ENCODE measurements around the gene RBM41.
"Not testable (repeated sequence)": the region's sequence is repeated elsewhere in the genome, so short reads cannot be mapped to it uniquely, and the experiment has no call there.

Gene RBM41

GRCh38 chrX:107118322-107119147 is at the start of gene RBM41:
RBM41 (minus strand) TSS chrX:107118822; CDS start chrX:107118773, 49 bp downstream.
- Mint-ChIP-seq H3K4me3 (peak within 1 kb of the TSS; percentile 98), H3K27me3 (no peaks in the 10 kb centered on the region), H3K27ac (peak within 1 kb of the TSS; percentile 97), H3K36me3 (ENCODE audit: low read depth) (peaks cover 27% of the 10 kb centered on the region), H3K9me3 (no peaks in the 10 kb centered on the region), H3K4me1 (peaks cover 31% of the 10 kb centered on the region)
- peak; percentile 99 for ATAC-seq
- peak; percentile 57 for DNase-seq

DNA sequence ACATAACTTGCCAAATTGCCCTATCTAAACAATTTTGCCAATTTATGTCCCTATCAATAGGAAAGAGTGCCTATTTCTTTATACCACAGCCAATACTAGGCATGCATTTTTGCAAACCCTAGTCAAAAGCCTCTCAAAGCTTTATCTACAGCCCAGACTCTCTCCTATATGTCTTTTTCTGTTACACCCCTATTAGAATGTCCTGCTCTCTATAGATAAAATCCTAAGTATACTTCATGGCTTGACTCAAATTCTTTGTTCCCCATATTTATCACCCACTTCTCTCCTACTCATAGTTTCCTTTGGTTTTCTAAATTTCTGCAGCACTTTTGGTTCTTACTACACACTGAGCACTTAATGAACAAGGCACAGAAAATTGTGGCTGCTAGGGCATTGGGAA is 49.6 kb upstream of the RBM41 start:
- H3K9me3 Mint-ChIP-seq, result no peaks in the 10 kb centered on the region
- H3K27ac Mint-ChIP-seq, result no peak overlapping the region
- H3K27me3 Mint-ChIP-seq, result no peaks in the 10 kb centered on the region
- DNase-seq, result no peak
- no peak overlapping the region for H3K4me3 Mint-ChIP-seq
- peaks cover 2% of the 10 kb centered on the region for H3K4me1 Mint-ChIP-seq
- H3K36me3 Mint-ChIP-seq (ENCODE audit: low read depth), result peaks cover 2% of the 10 kb centered on the region
- ATAC-seq, result no peak

- ATAC-seq, result no peak
- Mint-ChIP-seq H3K36me3 (ENCODE audit: low read depth) (peaks cover 2% of the 10 kb centered on the region), H3K9me3 (no peaks in the 10 kb centered on the region), H3K4me3 (no peak overlapping the region), H3K4me1 (peaks cover 2% of the 10 kb centered on the region), H3K27me3 (no peaks in the 10 kb centered on the region), H3K27ac (no peak overlapping the region)
- DNase-seq, result no peak
These were observed 48.7 kb upstream of the RBM41 start for GRCh38 chrX:107167163-107167921.

- H3K4me3 Mint-ChIP-seq; DNase-seq; H3K4me1 Mint-ChIP-seq; H3K27ac Mint-ChIP-seq; H3K27me3 Mint-ChIP-seq; ATAC-seq; H3K9me3 Mint-ChIP-seq; H3K36me3 Mint-ChIP-seq (ENCODE audit: low read depth): not testable (repeated sequence)
These were observed 39.0 kb upstream of the RBM41 start for GRCh38 chrX:107157618-107158017.

DNA sequence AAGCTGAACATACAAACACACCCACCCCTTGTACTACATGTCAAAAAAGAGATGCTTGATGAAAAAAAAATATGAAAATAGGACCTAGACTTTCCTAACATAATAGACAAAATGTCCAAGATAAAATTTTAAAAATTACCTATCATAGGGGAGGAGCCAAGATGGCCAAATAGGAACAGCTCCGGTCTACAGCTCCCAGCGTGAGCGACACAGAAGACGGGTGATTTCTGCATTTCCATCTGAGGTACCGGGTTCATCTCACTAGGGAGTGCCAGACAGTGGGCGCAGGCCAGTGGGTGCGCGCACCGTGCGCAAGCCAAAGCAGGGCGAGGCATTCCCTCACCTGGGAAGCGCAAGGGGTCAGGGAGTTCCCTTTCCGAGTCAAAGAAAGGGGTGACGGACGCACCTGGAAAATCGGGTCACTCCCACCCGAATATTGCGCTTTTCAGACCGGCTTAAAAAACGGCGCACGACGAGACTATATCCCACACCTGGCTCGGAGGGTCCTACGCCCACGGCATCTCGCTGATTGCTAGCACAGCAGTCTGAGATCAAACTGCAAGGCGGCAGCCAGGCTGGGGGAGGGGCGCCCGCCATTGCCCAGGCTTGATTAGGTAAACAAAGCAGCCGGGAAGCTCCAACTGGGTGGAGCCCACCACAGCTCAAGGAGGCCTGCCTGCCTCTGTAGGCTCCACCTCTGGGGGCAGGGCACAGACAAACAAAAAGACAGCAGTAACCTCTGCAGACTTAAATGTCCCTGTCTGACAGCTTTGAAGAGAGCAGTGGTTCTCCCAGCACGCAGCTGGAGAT is 37.2 kb upstream of the RBM41 start:
- peak overlapping the region; percentile 67 for H3K4me3 Mint-ChIP-seq
- not testable (repeated sequence) for ATAC-seq; H3K27me3 Mint-ChIP-seq; H3K27ac Mint-ChIP-seq; DNase-seq; H3K4me1 Mint-ChIP-seq; H3K36me3 Mint-ChIP-seq (ENCODE audit: low read depth); H3K9me3 Mint-ChIP-seq

GRCh38 chrX:107154787-107155620 is 36.4 kb upstream of the RBM41 start:
- H3K27ac Mint-ChIP-seq, result no peak overlapping the region
- peak; percentile 97 for ATAC-seq
- DNase-seq, result peak; percentile 21
- H3K4me1 Mint-ChIP-seq, result peaks cover 7% of the 10 kb centered on the region
- H3K27me3 Mint-ChIP-seq, result no peaks in the 10 kb centered on the region
- H3K9me3 Mint-ChIP-seq, result no peaks in the 10 kb centered on the region
- H3K4me3 Mint-ChIP-seq, result peak overlapping the region; percentile 67
- H3K36me3 Mint-ChIP-seq (ENCODE audit: low read depth), result no peaks in the 10 kb centered on the region

DNA sequence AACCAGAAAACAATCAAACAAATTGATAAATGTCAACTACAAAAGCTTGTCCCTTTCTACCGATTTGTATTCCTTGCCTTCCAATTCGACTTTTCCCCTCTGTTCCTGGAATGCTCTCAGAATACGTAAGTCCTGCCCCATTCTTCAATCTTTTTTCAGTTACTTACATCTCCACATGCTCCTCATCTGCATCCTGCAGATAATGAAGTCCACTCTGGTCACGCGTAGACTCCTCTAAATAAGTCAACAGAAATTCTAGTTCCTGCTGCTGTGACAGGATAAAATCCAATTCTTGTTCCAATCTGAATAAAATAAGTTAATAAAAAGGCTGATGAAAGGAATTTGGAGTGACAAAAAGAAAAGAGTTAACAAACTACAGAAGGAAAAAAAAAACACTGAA is 34.4 kb upstream of the RBM41 start:
- H3K27me3 Mint-ChIP-seq, result no peaks in the 10 kb centered on the region
- H3K9me3 Mint-ChIP-seq, result no peaks in the 10 kb centered on the region
- ATAC-seq (no peak), DNase-seq (no peak)
- H3K27ac Mint-ChIP-seq, result no peak overlapping the region
- H3K4me1 Mint-ChIP-seq, result peaks cover 7% of the 10 kb centered on the region
- no peak overlapping the region for H3K4me3 Mint-ChIP-seq
- no peaks in the 10 kb centered on the region for H3K36me3 Mint-ChIP-seq (ENCODE audit: low read depth)

GRCh38 chrX:107146670-107147069 is 28.0 kb upstream of the RBM41 start:
- Mint-ChIP-seq H3K36me3 (ENCODE audit: low read depth) (no peaks in the 10 kb centered on the region), H3K27ac (no peak overlapping the region), H3K4me1 (no peaks in the 10 kb centered on the region), H3K4me3 (no peak overlapping the region), H3K9me3 (no peaks in the 10 kb centered on the region), H3K27me3 (no peaks in the 10 kb centered on the region)
- DNase-seq (no peak), ATAC-seq (no peak)

- no peak for ATAC-seq
These were observed 17.3 kb upstream of the RBM41 start for GRCh38 chrX:107135965-107136307.

DNA sequence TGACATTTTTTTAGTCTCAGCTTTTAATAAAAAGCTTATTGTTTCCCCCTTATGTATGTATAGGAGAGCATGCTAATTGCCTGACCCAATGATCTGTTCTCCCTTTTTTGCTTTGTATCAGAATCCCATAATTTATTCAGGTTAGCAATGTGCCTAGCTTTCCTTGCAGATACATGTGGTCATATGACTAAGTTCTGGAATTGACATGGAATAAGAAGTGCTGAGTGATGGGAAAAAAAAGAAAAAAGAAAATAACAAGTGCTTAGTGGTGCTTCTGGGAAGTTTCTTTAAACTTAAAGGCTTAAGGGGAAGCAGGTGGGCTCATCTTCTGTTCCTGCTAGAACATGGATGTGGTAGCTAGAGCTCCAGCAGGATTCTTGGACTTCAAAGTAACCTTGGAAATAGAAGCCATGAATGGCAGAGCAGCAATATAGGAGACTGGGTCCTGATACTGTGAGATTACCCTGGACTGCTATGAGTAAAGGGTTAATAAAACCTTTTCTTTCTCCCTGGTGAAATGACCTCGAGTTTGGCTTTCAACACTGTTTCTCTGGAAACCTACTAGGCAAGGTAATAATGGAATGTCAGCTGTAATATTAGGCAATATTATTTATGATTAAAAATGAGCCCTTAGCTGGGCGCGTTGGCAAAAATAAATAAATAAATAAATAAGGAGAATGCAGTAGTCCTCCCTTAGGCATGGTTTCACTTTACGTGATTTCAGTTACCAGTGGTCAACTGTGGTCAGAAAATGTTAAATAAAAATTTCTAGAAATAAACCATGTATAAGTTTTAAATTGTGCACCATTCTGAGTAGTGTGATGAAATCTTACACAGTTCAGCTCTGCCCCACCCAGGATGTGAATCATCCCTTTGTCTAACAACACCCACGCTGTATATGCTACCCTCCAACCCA is 16.7 kb upstream of the RBM41 start:
- peak; percentile 10 for DNase-seq
- H3K27ac Mint-ChIP-seq, result peak overlapping the region; percentile 80
- peak; percentile 88 for ATAC-seq
- no peaks in the 10 kb centered on the region for H3K9me3 Mint-ChIP-seq
- H3K4me1 Mint-ChIP-seq, result peaks cover 16% of the 10 kb centered on the region
- H3K36me3 Mint-ChIP-seq (ENCODE audit: low read depth), result peaks cover 1% of the 10 kb centered on the region
- H3K27me3 Mint-ChIP-seq, result no peaks in the 10 kb centered on the region
- H3K4me3 Mint-ChIP-seq, result peak overlapping the region; percentile 17

More at GRCh38 chrX:107135965-107136307, 17.3 kb upstream of the RBM41 start:
- Mint-ChIP-seq H3K27ac (peak overlapping the region; percentile 80), H3K4me3 (peak overlapping the region; percentile 17), H3K9me3 (no peaks in the 10 kb centered on the region), H3K27me3 (no peaks in the 10 kb centered on the region), H3K36me3 (ENCODE audit: low read depth) (peaks cover 1% of the 10 kb centered on the region), H3K4me1 (peaks cover 16% of the 10 kb centered on the region)
- DNase-seq, result no peak

DNA sequence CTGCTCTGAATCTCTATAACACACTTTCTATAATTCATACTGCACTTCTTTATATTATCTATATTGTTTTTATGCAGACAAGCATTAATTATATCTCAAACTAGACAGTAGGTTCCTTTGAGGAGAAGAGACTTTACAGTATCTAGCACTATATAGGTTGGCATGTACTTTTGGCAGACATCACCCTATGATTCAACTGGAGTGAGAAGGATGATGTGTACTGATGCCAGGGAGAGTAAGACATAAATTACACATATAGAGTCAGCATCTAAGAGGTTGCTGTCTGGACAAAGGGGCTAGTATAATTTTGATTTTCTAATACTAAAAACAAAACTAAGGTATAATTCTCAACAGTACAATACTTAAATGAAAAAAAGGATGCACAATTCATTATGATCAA is 5.1 kb upstream of the RBM41 start:
- H3K9me3 Mint-ChIP-seq, result no peaks in the 10 kb centered on the region
- no peak overlapping the region for H3K4me3 Mint-ChIP-seq
- H3K4me1 Mint-ChIP-seq, result peaks cover 7% of the 10 kb centered on the region
- no peak for DNase-seq
- no peaks in the 10 kb centered on the region for H3K36me3 Mint-ChIP-seq (ENCODE audit: low read depth)
- no peak for ATAC-seq
- H3K27ac Mint-ChIP-seq, result no peak overlapping the region
- no peaks in the 10 kb centered on the region for H3K27me3 Mint-ChIP-seq

GRCh38 chrX:107119283-107119682 is 661 bp upstream of the RBM41 start:
- DNase-seq (no peak), ATAC-seq (no peak)
- H3K4me1 Mint-ChIP-seq, result peaks cover 23% of the 10 kb centered on the region
- peak overlapping the region; percentile 98 for H3K4me3 Mint-ChIP-seq
- H3K27ac Mint-ChIP-seq, result peak overlapping the region; percentile 97
- peaks cover 19% of the 10 kb centered on the region for H3K36me3 Mint-ChIP-seq (ENCODE audit: low read depth)
- H3K27me3 Mint-ChIP-seq, result no peaks in the 10 kb centered on the region
- H3K9me3 Mint-ChIP-seq, result no peaks in the 10 kb centered on the region

GRCh38 chrX:107117993-107118321 is 665 bp downstream of the RBM41 start:
- Mint-ChIP-seq H3K27me3 (no peaks in the 10 kb centered on the region), H3K9me3 (no peaks in the 10 kb centered on the region), H3K36me3 (ENCODE audit: low read depth) (peaks cover 29% of the 10 kb centered on the region), H3K4me3 (peak overlapping the region; percentile 98), H3K4me1 (peaks cover 31% of the 10 kb centered on the region), H3K27ac (no peak overlapping the region)
- DNase-seq, result no peak
- ATAC-seq, result no peak

All from activated naive CD8-positive, alpha-beta T cell treated with anti-CD3 and anti-CD28 coated beads, Interleukin-2, amount 50 U/mL, for 24 hours (primary cell).